Measurements from ENCODE around the gene MAST2. TPM values are rescaled to one million over a fixed set of nuclear protein-coding genes. Genes with fewer than 3 reads are reported as not detected.

The MAST2 gene
- total RNA-seq, 1 experiment from 2014 or later: 77.0 TPM

DNA sequence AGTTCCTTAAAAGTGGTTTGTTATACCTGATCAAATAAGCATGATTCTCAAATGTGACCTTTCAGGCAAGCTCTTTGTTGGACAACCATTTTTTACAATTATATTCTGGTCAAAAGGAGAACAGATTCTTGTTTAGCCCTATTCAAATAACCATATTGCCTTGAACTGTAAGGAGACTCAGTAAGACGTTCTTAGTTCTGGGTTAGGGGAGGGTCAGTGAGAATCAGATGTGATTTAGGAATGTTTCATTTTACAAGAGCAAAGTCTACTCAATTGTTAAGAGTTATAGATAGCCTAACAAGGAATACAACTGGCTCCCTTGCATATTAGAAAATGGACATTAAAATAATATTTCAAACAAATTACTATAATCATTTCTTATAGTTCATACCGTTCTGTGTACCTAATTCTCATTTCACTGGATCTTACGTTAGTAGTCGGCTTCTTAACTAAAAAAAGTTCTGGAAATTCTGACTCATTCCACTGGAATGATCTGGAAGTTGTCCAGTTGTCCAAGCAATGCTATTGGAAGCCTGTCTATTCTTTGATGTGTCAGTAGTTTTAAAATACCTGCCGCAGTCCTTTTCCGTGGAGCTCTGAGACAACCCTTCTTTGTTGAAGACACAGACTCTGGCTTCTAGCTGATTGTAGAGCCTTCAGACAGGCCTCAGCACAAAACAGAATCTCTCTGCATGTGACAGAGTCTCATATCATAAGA is 88.8 kb downstream of the MAST2 start:
- no peaks in the 10 kb centered on the region for H3K9me3 ChIP-seq (ENCODE audit: control insufficient read depth, insufficient read depth, low read depth, low read length)
- peak; percentile 96 for DNase-seq (ENCODE audit: low read depth, low spot score)
- no peaks in the 10 kb centered on the region for H3K36me3 ChIP-seq (ENCODE audit: control insufficient read depth, insufficient read depth, low read length)
- intact Hi-C loops (cut with micrococcal nuclease; ENCODE audit: unreplicated experiment): no loop called here
- in situ Hi-C loops (cut with HindIII; ENCODE audit: low pct_unique_long_range_greater_than_20kb, low sequenced_read_pairs): no loop called here
- CTCF ChIA-PET: no interaction called here
- ATAC-seq: peak; percentile 93
- peaks cover 22% of the 10 kb centered on the region for H3K4me1 ChIP-seq (ENCODE audit: control insufficient read depth, insufficient read depth, low read length)
- TF ChIP-seq, protein P1, sequence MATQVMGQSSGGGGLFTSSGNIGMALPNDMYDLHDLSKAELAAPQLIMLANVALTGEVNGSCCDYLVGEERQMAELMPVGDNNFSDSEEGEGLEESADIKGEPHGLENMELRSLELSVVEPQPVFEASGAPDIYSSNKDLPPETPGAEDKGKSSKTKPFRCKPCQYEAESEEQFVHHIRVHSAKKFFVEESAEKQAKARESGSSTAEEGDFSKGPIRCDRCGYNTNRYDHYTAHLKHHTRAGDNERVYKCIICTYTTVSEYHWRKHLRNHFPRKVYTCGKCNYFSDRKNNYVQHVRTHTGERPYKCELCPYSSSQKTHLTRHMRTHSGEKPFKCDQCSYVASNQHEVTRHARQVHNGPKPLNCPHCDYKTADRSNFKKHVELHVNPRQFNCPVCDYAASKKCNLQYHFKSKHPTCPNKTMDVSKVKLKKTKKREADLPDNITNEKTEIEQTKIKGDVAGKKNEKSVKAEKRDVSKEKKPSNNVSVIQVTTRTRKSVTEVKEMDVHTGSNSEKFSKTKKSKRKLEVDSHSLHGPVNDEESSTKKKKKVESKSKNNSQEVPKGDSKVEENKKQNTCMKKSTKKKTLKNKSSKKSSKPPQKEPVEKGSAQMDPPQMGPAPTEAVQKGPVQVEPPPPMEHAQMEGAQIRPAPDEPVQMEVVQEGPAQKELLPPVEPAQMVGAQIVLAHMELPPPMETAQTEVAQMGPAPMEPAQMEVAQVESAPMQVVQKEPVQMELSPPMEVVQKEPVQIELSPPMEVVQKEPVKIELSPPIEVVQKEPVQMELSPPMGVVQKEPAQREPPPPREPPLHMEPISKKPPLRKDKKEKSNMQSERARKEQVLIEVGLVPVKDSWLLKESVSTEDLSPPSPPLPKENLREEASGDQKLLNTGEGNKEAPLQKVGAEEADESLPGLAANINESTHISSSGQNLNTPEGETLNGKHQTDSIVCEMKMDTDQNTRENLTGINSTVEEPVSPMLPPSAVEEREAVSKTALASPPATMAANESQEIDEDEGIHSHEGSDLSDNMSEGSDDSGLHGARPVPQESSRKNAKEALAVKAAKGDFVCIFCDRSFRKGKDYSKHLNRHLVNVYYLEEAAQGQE (IDR thresholded peaks at IDR 0.05; ENCODE audit: insufficient read depth in 1 of 2, low read depth in 2 of 2, low read length in 1 of 2): no peak
- TF ChIP-seq SIN3A (IDR thresholded peaks at IDR 0.05; ENCODE audit: borderline replicate concordance, insufficient read depth, low read depth, low read length) (no peak), TCF7L2 (IDR thresholded peaks at IDR 0.05; ENCODE audit: low read depth, low read length) (peak; percentile 89), POLR2AphosphoS5 (IDR thresholded peaks at IDR 0.05; ENCODE audit: low read depth, low read length) (no peak; the same call in 1 of the 2 replicates)
- TF ChIP-seq, protein P2, sequence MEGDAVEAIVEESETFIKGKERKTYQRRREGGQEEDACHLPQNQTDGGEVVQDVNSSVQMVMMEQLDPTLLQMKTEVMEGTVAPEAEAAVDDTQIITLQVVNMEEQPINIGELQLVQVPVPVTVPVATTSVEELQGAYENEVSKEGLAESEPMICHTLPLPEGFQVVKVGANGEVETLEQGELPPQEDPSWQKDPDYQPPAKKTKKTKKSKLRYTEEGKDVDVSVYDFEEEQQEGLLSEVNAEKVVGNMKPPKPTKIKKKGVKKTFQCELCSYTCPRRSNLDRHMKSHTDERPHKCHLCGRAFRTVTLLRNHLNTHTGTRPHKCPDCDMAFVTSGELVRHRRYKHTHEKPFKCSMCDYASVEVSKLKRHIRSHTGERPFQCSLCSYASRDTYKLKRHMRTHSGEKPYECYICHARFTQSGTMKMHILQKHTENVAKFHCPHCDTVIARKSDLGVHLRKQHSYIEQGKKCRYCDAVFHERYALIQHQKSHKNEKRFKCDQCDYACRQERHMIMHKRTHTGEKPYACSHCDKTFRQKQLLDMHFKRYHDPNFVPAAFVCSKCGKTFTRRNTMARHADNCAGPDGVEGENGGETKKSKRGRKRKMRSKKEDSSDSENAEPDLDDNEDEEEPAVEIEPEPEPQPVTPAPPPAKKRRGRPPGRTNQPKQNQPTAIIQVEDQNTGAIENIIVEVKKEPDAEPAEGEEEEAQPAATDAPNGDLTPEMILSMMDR (IDR thresholded peaks at IDR 0.05): no peak
- no peaks in the 10 kb centered on the region for H3K27me3 ChIP-seq (ENCODE audit: control insufficient read depth, insufficient read depth, low read length)
- POLR2A ChIA-PET: interaction anchor here (0.6 kb wide), 1 partner anchor 107 kb away, joined by 6 read pairs; no protein-coding TSS in a partner anchor
- peak overlapping the region in 1 of 2 experiments; percentile 23; a peak in 1 of 4 replicates for H3K4me3 ChIP-seq (ENCODE audit: low read depth in 2 of 2, low read length in 2 of 2)
- no TSS peak for BruUV-seq (replicated peaks)
- H3K27ac ChIP-seq (ENCODE audit: low read length): peak overlapping the region; percentile 89

DNA sequence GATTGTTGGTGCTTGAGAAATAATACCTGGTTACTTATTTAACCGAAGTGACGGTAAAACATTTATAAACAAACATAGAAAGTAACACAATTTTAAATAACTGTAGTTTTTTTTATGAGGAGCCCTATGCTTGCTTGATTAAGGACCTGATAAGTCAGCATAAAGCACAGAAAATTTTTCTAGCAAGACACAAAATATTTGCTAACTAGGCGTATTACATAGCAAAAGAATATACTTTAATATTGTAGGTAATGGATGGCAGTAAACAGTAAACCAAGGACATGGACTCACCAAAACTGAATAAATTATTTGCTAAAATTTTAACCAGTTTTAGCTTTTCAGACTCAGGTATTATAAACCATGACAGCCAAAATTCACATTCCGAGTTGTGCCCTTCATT is 90.9 kb downstream of the MAST2 start:
- intact Hi-C loops (cut with micrococcal nuclease; ENCODE audit: unreplicated experiment): no loop called here

More for the DNA sequence above, 90.9 kb downstream of the MAST2 start:
- no peaks in the 10 kb centered on the region for H3K9me3 ChIP-seq (ENCODE audit: control insufficient read depth, insufficient read depth, low read depth, low read length)
- CTCF ChIA-PET: no interaction called here
- peaks cover 22% of the 10 kb centered on the region for H3K4me1 ChIP-seq (ENCODE audit: control insufficient read depth, insufficient read depth, low read length)
- no peaks in the 10 kb centered on the region for H3K36me3 ChIP-seq (ENCODE audit: control insufficient read depth, insufficient read depth, low read length)
- in situ Hi-C loops (cut with HindIII; ENCODE audit: low pct_unique_long_range_greater_than_20kb, low sequenced_read_pairs): no loop called here
- no peak for TF ChIP-seq POLR2AphosphoS5 (IDR thresholded peaks at IDR 0.05; ENCODE audit: low read depth, low read length)
- TF ChIP-seq, protein P1 (IDR thresholded peaks at IDR 0.05; ENCODE audit: insufficient read depth in 1 of 2, low read depth in 2 of 2, low read length in 1 of 2): no peak
- TF ChIP-seq TCF7L2 (IDR thresholded peaks at IDR 0.05; ENCODE audit: low read depth, low read length): no peak
- TF ChIP-seq, protein P2 (IDR thresholded peaks at IDR 0.05): no peak
- TF ChIP-seq SIN3A (IDR thresholded peaks at IDR 0.05; ENCODE audit: borderline replicate concordance, insufficient read depth, low read depth, low read length): no peak
- no peak overlapping the region for H3K27ac ChIP-seq (ENCODE audit: low read length)
- no TSS peak for BruUV-seq (replicated peaks)
- no peaks in the 10 kb centered on the region for H3K27me3 ChIP-seq (ENCODE audit: control insufficient read depth, insufficient read depth, low read length)
- DNase-seq (ENCODE audit: low read depth, low spot score): no peak
- POLR2A ChIA-PET: no interaction called here
- no peak overlapping the region for H3K4me3 ChIP-seq (ENCODE audit: low read depth in 2 of 2, low read length in 2 of 2)
- no peak for ATAC-seq
